Tibial nerve (tissue), 4 donors: ENCODE measurements around the gene TMEM97.

Experiments
- CTCF ChIP-seq, 5 experiments: fragments of 200-600 bp in 3 of 5; fragments of 450-650 bp in 2 of 5; sonication (generic) in 3 of 5; IDR thresholded peaks; one replicate each; pipeline ENCODE4 v1.5.1; 2016 to 2019; ENCODE audit warnings: antibody characterized with exemption in 5 of 5, mild to moderate bottlenecking in 3 of 5, moderate library complexity in 2 of 5
- EP300 ChIP-seq, 2 donors: sonication (generic); formaldehyde crosslinking; IDR thresholded peaks; one replicate each; pipeline ENCODE4 v1.6.1; 2017; ENCODE audit warnings: antibody characterized with exemption in 2 of 2, mild to moderate bottlenecking in 1 of 2
- POLR2A ChIP-seq, 2 donors: fragments of 450-650 bp; IDR thresholded peaks; one replicate each; pipeline ENCODE4 v1.6.1; 2017; ENCODE audit warnings: antibody characterized with exemption in 2 of 2, mild to moderate bottlenecking in 2 of 2, moderate library complexity in 2 of 2

GRCh38 chr17:28319598-28319935 is 567 bp downstream of the TMEM97 start:
- TF ChIP-seq CTCF (IDR thresholded peaks at IDR 0.05) = no peak
- TF ChIP-seq EP300 (IDR thresholded peaks at IDR 0.05) = no peak
- TF ChIP-seq POLR2A (IDR thresholded peaks at IDR 0.05) = no peak
